Loucy (cell line): Measurements from ENCODE around the gene TTC31.
"Not testable (repeated sequence)": the region's sequence is repeated elsewhere in the genome, so short reads cannot be mapped to it uniquely, and the experiment has no call there.

Experiments
- H2AFZ ChIP-seq: fragments of 200-600 bp; sonication (generic); 2 replicates; pipeline ENCODE4 v1.6.0; 2016; ENCODE audit warnings: antibody characterized with exemption, mild to moderate bottlenecking, low read length, moderate library complexity
- H3F3A ChIP-seq: fragments of 200-600 bp; 2 replicates; pipeline ENCODE4 v1.6.0; 2016; ENCODE audit warnings: antibody characterized with exemption, low read depth, mild to moderate bottlenecking
- H3K27me3 ChIP-seq: fragments of 200-600 bp; sonication (generic); 2 replicates; pipeline ENCODE4 v1.6.1; 2014; ENCODE audit warnings: low read length, mild to moderate bottlenecking; ENCODE audit not compliant: insufficient read depth, poor library complexity, severe bottlenecking
- H3K36me3 ChIP-seq: fragments of 200-600 bp; sonication (generic); 2 replicates; pipeline ENCODE4 v1.6.1; 2016; ENCODE audit warnings: low read length; ENCODE audit not compliant: insufficient read depth
- H3K4me1 ChIP-seq: fragments of 200-600 bp; sonication (generic); 2 replicates; pipeline ENCODE4 v1.5.1; 2014; ENCODE audit warnings: low read length, mild to moderate bottlenecking; ENCODE audit not compliant: insufficient read depth, poor library complexity, severe bottlenecking
- H3K4me2 ChIP-seq: fragments of 200-600 bp; sonication (generic); 2 replicates; pipeline ENCODE4 v1.6.0; 2014; ENCODE audit warnings: antibody characterized with exemption, low read length, low read depth, mild to moderate bottlenecking; ENCODE audit not compliant: poor library complexity, severe bottlenecking
- H3K4me3 ChIP-seq: fragments of 200-600 bp; sonication (generic); 2 replicates; pipeline ENCODE4 v1.5.1; 2014; ENCODE audit warnings: low read length, mild to moderate bottlenecking, mixed read lengths; ENCODE audit not compliant: poor library complexity, severe bottlenecking
- H3K79me2 ChIP-seq: fragments of 200-600 bp; sonication (generic); 2 replicates; pipeline ENCODE4 v1.6.1; 2014; ENCODE audit warnings: low read length; ENCODE audit not compliant: insufficient read depth
- H3K9ac ChIP-seq: fragments of 200-600 bp; sonication (generic); 2 replicates; pipeline ENCODE4 v1.6.0; 2014; ENCODE audit warnings: mild to moderate bottlenecking, low read depth, low read length, moderate library complexity; ENCODE audit not compliant: poor library complexity, severe bottlenecking
- H3K9me2 ChIP-seq: fragments of 200-600 bp; sonication (generic); replicated peaks from 2 replicates; pipeline ENCODE4 v1.6.1; 2016; ENCODE audit warnings: low read depth, low read length, mixed read lengths
- H3K9me3 ChIP-seq: fragments of 200-600 bp; sonication (generic); 2 replicates; pipeline ENCODE4 v1.6.1; 2014; ENCODE audit warnings: mild to moderate bottlenecking, antibody characterized with exemption, low read length, low read depth; ENCODE audit not compliant: insufficient read depth
- H4K20me1 ChIP-seq: fragments of 200-600 bp; sonication (generic); 2 replicates; pipeline ENCODE4 v1.6.0; 2014; ENCODE audit warnings: antibody characterized with exemption, low read length, mild to moderate bottlenecking; ENCODE audit not compliant: insufficient read depth, poor library complexity, severe bottlenecking
- EZH2phosphoT487 ChIP-seq: fragments of 200-600 bp; IDR thresholded peaks from 2 replicates; pipeline ENCODE4 v1.6.1; 2018; ENCODE audit warnings: antibody characterized with exemption, mild to moderate bottlenecking, moderate library complexity, borderline replicate concordance
- TF ChIP-seq, protein P1 (sequence below): fragments of 200-600 bp; sonication (generic); conservative IDR thresholded peaks from 2 replicates; pipeline ENCODE4 v1.5.1; 2014; ENCODE audit warnings: mild to moderate bottlenecking, antibody characterized with exemption, low read length

Gene TTC31

DNA sequence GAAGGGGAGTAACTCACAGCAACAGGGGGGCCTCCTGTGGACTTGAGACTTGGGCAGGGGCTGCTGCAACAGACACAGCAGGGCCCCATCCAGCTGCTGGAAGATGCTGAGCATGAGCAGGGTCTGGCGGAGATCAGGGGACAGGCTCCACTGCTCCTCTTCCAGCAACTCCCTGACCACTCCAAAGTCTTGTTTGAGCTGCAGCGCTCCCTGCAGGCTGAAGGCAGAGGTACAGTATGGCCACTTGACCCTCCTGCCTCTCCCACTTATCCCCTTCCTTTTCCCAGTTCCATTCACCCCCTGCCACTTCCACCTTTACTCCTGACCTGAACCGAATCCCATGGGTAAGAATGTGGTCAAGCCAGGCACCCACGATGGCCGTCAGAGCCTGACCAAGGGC is 8.0 kb upstream of the TTC31 start:
- H3K36me3 ChIP-seq, result peaks cover 6% of the 10 kb centered on the region; the same call in 1 of the 2 replicates
- peaks cover 25% of the 10 kb centered on the region for H3K79me2 ChIP-seq
- no peaks in the 10 kb centered on the region for H3K9me2 ChIP-seq
- no peak for TF ChIP-seq EZH2phosphoT487
- TF ChIP-seq, protein P1, sequence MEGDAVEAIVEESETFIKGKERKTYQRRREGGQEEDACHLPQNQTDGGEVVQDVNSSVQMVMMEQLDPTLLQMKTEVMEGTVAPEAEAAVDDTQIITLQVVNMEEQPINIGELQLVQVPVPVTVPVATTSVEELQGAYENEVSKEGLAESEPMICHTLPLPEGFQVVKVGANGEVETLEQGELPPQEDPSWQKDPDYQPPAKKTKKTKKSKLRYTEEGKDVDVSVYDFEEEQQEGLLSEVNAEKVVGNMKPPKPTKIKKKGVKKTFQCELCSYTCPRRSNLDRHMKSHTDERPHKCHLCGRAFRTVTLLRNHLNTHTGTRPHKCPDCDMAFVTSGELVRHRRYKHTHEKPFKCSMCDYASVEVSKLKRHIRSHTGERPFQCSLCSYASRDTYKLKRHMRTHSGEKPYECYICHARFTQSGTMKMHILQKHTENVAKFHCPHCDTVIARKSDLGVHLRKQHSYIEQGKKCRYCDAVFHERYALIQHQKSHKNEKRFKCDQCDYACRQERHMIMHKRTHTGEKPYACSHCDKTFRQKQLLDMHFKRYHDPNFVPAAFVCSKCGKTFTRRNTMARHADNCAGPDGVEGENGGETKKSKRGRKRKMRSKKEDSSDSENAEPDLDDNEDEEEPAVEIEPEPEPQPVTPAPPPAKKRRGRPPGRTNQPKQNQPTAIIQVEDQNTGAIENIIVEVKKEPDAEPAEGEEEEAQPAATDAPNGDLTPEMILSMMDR, result peak; percentile 56
- no peaks in the 10 kb centered on the region for H3K9me3 ChIP-seq
- no peaks in the 10 kb centered on the region for H3K27me3 ChIP-seq
- peaks cover 5% of the 10 kb centered on the region; the same call in 1 of the 2 replicates for H3F3A ChIP-seq
- no peak overlapping the region for H3K4me3 ChIP-seq
- no peak overlapping the region for H2AFZ ChIP-seq
- H3K4me2 ChIP-seq, result no peak overlapping the region
- no peak overlapping the region for H3K9ac ChIP-seq
- H3K4me1 ChIP-seq, result peaks cover 24% of the 10 kb centered on the region
- H4K20me1 ChIP-seq, result no peaks in the 10 kb centered on the region

DNA sequence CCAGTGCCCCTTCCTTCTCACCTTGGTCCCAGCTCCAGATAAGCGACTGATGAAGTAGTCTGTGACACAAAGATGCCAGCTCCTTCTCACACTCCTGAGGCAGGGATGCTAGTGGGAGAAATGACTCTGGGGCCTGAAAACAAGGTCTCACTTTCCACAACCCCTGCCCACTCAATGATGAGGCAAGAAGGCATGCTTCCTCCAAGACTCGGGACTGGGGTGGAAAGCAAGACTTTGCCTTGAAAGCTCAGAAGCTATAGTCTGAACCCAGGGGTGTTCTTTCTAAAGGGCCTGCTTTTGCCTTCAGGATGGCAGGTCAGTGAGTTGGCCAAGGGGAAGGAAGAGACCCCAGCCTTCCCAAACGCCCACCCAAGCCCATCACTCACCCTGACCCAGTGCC is 1.4 kb upstream of the TTC31 start:
- Histone ChIP-seq H3K9me3 (no peaks in the 10 kb centered on the region), H2AFZ (no peak overlapping the region), H3K4me3 (peak overlapping the region; percentile 79), H3K4me1 (peaks cover 29% of the 10 kb centered on the region), H3F3A (no peaks in the 10 kb centered on the region), H3K79me2 (peaks cover 53% of the 10 kb centered on the region), H3K36me3 (no peaks in the 10 kb centered on the region), H3K9me2 (no peaks in the 10 kb centered on the region), H3K4me2 (peak overlapping the region; percentile 93), H3K27me3 (no peaks in the 10 kb centered on the region), H3K9ac (peak overlapping the region; percentile 80), H4K20me1 (peaks cover 9% of the 10 kb centered on the region)
- no peak for TF ChIP-seq EZH2phosphoT487

DNA sequence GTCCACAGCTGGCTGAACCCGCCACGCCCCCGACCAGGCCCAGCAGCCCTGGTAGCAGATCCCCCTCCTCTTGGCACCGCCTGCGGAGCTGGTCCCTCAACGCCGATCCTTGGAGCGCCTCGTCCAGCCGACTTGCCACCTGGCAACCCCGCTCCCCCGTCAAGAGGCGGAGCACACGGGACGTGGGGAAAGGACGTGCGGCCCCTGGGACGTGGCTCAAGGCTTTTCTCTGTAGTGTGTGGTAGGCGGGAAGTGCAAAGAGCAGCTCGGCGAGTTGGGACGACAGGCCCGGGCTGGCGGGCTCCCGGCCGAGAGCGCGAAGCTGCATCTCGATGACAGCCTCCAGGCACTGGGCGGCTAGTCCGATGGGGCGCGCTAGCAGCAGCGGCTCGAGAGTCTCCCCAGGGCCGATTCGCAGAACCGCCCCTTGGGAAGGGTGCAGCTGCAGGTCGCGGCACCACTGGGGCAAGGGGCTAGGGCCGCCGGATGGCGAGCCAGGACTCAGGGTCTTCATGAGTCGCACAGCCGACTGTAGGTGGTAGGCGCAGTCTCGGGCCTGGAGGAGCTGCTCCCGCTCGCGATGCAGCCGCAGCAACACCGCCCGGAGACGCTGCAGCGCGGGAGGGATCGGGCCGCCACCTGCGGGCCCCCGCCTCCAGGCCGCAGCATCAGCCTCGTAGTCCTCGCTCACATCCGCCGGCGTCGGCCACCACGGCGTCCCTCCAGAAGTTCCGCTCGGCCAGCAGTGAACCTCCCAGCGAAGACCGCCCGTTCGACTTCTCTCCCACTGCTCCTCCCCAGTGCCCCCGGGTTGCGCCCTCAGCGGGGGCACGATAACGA is 700 bp upstream of the TTC31 start:
- H3K4me2 ChIP-seq, result peak overlapping the region; percentile 93
- no peaks in the 10 kb centered on the region for H3K9me2 ChIP-seq
- H3K27me3 ChIP-seq, result no peaks in the 10 kb centered on the region
- H3K9me3 ChIP-seq, result no peaks in the 10 kb centered on the region
- H3K36me3 ChIP-seq, result no peaks in the 10 kb centered on the region
- TF ChIP-seq EZH2phosphoT487, result no peak
- TF ChIP-seq, protein P1, result no peak
- H3K79me2 ChIP-seq, result peaks cover 53% of the 10 kb centered on the region
- peak overlapping the region; percentile 79 for H3K4me3 ChIP-seq
- H4K20me1 ChIP-seq, result peaks cover 9% of the 10 kb centered on the region
- no peaks in the 10 kb centered on the region for H3F3A ChIP-seq
- peak overlapping the region; percentile 80 for H3K9ac ChIP-seq
- peaks cover 29% of the 10 kb centered on the region for H3K4me1 ChIP-seq
- peak overlapping the region; percentile 82 for H2AFZ ChIP-seq

DNA sequence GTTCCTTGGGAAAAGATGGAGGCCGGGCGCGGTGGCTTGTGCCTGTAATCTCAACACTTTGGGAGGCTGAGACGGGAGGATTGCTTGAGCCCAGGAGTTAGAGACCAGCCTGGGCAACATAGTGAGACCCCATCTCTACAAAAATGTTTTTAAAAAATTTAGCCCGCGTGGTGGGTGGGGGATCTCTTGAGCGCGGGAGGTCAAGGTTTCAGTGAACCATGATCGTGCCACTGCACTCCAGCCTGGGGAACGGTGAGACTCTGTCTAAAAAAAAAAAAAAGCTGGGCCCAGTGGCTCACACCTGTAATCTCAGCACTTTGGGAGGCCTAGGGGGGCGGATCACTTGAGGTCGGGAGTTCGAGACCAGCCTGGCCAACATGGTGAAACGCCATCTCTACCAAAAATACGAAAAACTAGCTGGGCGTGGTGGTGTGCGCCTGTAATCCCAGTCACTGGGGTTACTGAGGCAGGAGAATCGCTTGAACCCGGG is 839 bp downstream of the TTC31 start:
- not testable (repeated sequence) for H3K9me2 ChIP-seq, H3K9me3 ChIP-seq, H4K20me1 ChIP-seq, H3F3A ChIP-seq, H3K36me3 ChIP-seq, H3K27me3 ChIP-seq, H2AFZ ChIP-seq
- peak overlapping the region; percentile 79 for H3K4me3 ChIP-seq
- H3K4me1 ChIP-seq, result peaks cover 29% of the 10 kb centered on the region
- H3K4me2 ChIP-seq, result peak overlapping the region; percentile 82
- peaks cover 53% of the 10 kb centered on the region for H3K79me2 ChIP-seq
- peak overlapping the region; percentile 80 for H3K9ac ChIP-seq
